ENCODE measurements around the gene ASTN2. TPM values are rescaled to one million over a fixed set of nuclear protein-coding genes. Genes with fewer than 3 reads are reported as not detected.
A peak's percentile ranks its signal among the peaks of the same experiment; 100 is the strongest.

The ASTN2 gene
- total RNA-seq, 1 experiment from 2014 or later, result 4.8 TPM

DNA sequence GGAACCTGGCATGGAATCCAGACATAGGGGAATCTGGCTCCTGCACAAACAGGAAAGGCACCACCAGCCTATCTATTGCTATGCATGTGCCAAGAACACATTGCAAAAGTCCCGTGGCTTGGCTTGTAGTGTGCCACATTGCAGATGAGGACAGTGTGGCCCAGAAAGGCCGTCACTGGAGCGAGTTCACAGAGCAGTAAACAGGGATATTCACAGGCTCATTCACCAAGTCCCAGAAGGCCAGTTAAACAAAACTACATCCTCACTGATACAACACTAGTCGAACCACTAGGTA, 767.4 kb downstream of the ASTN2 start:
- BruUV-seq (replicated peaks), result no TSS peak
- ATAC-seq, result peak; percentile 30
- POLR2A ChIA-PET, result no interaction called here

More for the DNA sequence above, 767.4 kb downstream of the ASTN2 start:
- DNase-seq (ENCODE audit: low read depth, low spot score), result no peak
- H3K9me2 ChIP-seq (ENCODE audit: insufficient read depth), result no peaks in the 10 kb centered on the region
- no peak overlapping the region for H2AFZ ChIP-seq (ENCODE audit: low read depth, low read length, poor library complexity, severe bottlenecking)
- CTCF ChIA-PET, result interaction anchor here (1.0 to 2.2 kb wide), 2 partner anchors 56 to 495 kb away, joined by 3 to 7 read pairs; no protein-coding TSS in a partner anchor
- no peaks in the 10 kb centered on the region for H3K9me3 ChIP-seq (ENCODE audit: control insufficient read depth in 1 of 2, insufficient read depth in 1 of 2, low read depth in 1 of 2, low read length in 2 of 2)
- no peaks in the 10 kb centered on the region for H3K27me3 ChIP-seq (ENCODE audit: insufficient read depth, low read length)
- no peaks in the 10 kb centered on the region for H3K36me3 ChIP-seq (ENCODE audit: control insufficient read depth in 1 of 2, insufficient read depth in 2 of 2, low read length in 2 of 2)
- H4K20me1 ChIP-seq (ENCODE audit: insufficient read depth), result no peaks in the 10 kb centered on the region
- H3K9ac ChIP-seq (ENCODE audit: low read length), result no peak overlapping the region
- H3K79me2 ChIP-seq (ENCODE audit: insufficient read depth, low read length), result no peaks in the 10 kb centered on the region
- no peak overlapping the region for H3K4me3 ChIP-seq (replicated peaks in 1 of 2; ENCODE audit: low read depth in 1 of 2, low read length in 2 of 2)
- no peak overlapping the region for H3K27ac ChIP-seq (ENCODE audit: low read depth, low read length)
- RAD21 ChIA-PET (ENCODE audit: low non-redundant PET in 1 of 2, low total read pairs in 2 of 2, uncharacterized antibody in 2 of 2, unreplicated experiment in 2 of 2), result no interaction called here
- intact Hi-C loops (cut with micrococcal nuclease), result loop anchor here (2.0 to 5.0 kb wide), 3 partner anchors 59 to 1055 kb away; no protein-coding TSS in a partner anchor
- no peaks in the 10 kb centered on the region for H3K4me1 ChIP-seq (ENCODE audit: control insufficient read depth in 1 of 2, insufficient read depth in 2 of 2, low read length in 2 of 2)
- TF ChIP-seq FOSL1 (IDR thresholded peaks at IDR 0.05; ENCODE audit: low read depth) (no peak), SP1 (IDR thresholded peaks at IDR 0.05; ENCODE audit: low read depth) (no peak), SIN3A (IDR thresholded peaks at IDR 0.05; ENCODE audit: low read depth) (no peak), JUND (IDR thresholded peaks at IDR 0.05) (no peak), POLR2A (IDR thresholded peaks at IDR 0.05; ENCODE audit: borderline replicate concordance, extremely low read depth, insufficient read depth, insufficient read length) (no peak), CBX3 (IDR thresholded peaks at IDR 0.05; ENCODE audit: low read depth) (no peak), YY1 (IDR thresholded peaks at IDR 0.05; ENCODE audit: extremely low read depth, insufficient replicate concordance, low read depth, low read length) (no peak), EZH2 (IDR thresholded peaks at IDR 0.05) (no peak), CEBPB (IDR thresholded peaks at IDR 0.05; ENCODE audit: low read depth) (no peak), ZFX (IDR thresholded peaks at IDR 0.05) (no peak), EGR1 (IDR thresholded peaks at IDR 0.05; ENCODE audit: low read depth) (no peak), TCF7L2 (IDR thresholded peaks at IDR 0.05; ENCODE audit: borderline replicate concordance, extremely low read depth, insufficient read depth, insufficient read length) (no peak), MAX (IDR thresholded peaks at IDR 0.05) (no peak), RAD21 (IDR thresholded peaks at IDR 0.05; ENCODE audit: low read depth) (no peak)
- TF ChIP-seq, protein P1, sequence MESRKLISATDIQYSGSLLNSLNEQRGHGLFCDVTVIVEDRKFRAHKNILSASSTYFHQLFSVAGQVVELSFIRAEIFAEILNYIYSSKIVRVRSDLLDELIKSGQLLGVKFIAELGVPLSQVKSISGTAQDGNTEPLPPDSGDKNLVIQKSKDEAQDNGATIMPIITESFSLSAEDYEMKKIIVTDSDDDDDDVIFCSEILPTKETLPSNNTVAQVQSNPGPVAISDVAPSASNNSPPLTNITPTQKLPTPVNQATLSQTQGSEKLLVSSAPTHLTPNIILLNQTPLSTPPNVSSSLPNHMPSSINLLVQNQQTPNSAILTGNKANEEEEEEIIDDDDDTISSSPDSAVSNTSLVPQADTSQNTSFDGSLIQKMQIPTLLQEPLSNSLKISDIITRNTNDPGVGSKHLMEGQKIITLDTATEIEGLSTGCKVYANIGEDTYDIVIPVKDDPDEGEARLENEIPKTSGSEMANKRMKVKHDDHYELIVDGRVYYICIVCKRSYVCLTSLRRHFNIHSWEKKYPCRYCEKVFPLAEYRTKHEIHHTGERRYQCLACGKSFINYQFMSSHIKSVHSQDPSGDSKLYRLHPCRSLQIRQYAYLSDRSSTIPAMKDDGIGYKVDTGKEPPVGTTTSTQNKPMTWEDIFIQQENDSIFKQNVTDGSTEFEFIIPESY (IDR thresholded peaks at IDR 0.05; ENCODE audit: extremely low read depth, insufficient replicate concordance, low read length), result no peak
- TF ChIP-seq, protein P2, sequence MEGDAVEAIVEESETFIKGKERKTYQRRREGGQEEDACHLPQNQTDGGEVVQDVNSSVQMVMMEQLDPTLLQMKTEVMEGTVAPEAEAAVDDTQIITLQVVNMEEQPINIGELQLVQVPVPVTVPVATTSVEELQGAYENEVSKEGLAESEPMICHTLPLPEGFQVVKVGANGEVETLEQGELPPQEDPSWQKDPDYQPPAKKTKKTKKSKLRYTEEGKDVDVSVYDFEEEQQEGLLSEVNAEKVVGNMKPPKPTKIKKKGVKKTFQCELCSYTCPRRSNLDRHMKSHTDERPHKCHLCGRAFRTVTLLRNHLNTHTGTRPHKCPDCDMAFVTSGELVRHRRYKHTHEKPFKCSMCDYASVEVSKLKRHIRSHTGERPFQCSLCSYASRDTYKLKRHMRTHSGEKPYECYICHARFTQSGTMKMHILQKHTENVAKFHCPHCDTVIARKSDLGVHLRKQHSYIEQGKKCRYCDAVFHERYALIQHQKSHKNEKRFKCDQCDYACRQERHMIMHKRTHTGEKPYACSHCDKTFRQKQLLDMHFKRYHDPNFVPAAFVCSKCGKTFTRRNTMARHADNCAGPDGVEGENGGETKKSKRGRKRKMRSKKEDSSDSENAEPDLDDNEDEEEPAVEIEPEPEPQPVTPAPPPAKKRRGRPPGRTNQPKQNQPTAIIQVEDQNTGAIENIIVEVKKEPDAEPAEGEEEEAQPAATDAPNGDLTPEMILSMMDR (IDR thresholded peaks at IDR 0.05 in 2 of 3, conservative IDR thresholded peaks at IDR 0.05 in 1 of 3; ENCODE audit: borderline replicate concordance in 1 of 3, insufficient read depth in 1 of 3, low read depth in 2 of 3, low read length in 2 of 3), result no peak
- TF ChIP-seq, protein P3, sequence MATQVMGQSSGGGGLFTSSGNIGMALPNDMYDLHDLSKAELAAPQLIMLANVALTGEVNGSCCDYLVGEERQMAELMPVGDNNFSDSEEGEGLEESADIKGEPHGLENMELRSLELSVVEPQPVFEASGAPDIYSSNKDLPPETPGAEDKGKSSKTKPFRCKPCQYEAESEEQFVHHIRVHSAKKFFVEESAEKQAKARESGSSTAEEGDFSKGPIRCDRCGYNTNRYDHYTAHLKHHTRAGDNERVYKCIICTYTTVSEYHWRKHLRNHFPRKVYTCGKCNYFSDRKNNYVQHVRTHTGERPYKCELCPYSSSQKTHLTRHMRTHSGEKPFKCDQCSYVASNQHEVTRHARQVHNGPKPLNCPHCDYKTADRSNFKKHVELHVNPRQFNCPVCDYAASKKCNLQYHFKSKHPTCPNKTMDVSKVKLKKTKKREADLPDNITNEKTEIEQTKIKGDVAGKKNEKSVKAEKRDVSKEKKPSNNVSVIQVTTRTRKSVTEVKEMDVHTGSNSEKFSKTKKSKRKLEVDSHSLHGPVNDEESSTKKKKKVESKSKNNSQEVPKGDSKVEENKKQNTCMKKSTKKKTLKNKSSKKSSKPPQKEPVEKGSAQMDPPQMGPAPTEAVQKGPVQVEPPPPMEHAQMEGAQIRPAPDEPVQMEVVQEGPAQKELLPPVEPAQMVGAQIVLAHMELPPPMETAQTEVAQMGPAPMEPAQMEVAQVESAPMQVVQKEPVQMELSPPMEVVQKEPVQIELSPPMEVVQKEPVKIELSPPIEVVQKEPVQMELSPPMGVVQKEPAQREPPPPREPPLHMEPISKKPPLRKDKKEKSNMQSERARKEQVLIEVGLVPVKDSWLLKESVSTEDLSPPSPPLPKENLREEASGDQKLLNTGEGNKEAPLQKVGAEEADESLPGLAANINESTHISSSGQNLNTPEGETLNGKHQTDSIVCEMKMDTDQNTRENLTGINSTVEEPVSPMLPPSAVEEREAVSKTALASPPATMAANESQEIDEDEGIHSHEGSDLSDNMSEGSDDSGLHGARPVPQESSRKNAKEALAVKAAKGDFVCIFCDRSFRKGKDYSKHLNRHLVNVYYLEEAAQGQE (IDR thresholded peaks at IDR 0.05; ENCODE audit: low read depth), result no peak
- H3K4me2 ChIP-seq (ENCODE audit: low read length), result no peak overlapping the region
